Fibroblast of the aortic adventitia (primary cell): ENCODE results near the gene N4BP2L1. TPM values are rescaled to one million over a fixed set of nuclear protein-coding genes. Genes with fewer than 3 reads are reported as not detected.

Source experiments
- DNase-seq: peaks from one replicate; pipeline ENCODE4 v3.0.0-alpha.2; 2010; ENCODE audit warnings: low read depth
- H3K4me3 ChIP-seq: 2 replicates; pipeline ENCODE4 v1.5.1; 2011; ENCODE audit warnings: low read depth, mild to moderate bottlenecking, control low read depth, low read length, moderate library complexity
- total RNA-seq: library from RNA; depleted of rRNA; stranded (reverse); fragments of >200 nt; gene quantifications from 2 replicates; pipeline ENCODE4 v1.2.3, GENCODE V29; 2012; ENCODE audit warnings: low replicate concordance
- TF ChIP-seq, protein P1 (sequence below): IDR thresholded peaks from 2 replicates; pipeline ENCODE4 v1.5.1; 2011; ENCODE audit warnings: mild to moderate bottlenecking, low read length, control low read depth, inconsistent platforms; ENCODE audit not compliant: insufficient read depth

N4BP2L1 gene
- total RNA-seq, 1 donor = 1.9 TPM

DNA sequence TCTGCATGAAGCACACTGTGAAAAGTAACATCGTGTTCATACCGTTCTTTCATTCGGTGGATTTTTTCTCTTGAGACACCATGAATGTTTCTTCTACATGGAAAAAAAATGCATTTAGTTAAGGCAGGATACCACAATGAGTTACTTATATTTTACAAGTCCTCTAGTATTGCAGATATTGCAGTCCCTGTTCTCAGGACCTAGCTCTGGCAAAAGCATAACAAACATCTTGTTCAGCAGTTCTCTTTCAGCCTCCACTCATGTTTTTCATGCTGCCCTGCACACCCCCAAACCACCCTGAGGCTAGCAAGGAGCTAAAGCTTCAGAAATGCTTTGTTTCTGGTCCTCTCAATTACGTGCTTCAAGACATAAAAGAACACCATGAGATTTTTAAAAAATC lies 24.8 kb downstream of the N4BP2L1 start:
- no peak for DNase-seq
- TF ChIP-seq, protein P1, sequence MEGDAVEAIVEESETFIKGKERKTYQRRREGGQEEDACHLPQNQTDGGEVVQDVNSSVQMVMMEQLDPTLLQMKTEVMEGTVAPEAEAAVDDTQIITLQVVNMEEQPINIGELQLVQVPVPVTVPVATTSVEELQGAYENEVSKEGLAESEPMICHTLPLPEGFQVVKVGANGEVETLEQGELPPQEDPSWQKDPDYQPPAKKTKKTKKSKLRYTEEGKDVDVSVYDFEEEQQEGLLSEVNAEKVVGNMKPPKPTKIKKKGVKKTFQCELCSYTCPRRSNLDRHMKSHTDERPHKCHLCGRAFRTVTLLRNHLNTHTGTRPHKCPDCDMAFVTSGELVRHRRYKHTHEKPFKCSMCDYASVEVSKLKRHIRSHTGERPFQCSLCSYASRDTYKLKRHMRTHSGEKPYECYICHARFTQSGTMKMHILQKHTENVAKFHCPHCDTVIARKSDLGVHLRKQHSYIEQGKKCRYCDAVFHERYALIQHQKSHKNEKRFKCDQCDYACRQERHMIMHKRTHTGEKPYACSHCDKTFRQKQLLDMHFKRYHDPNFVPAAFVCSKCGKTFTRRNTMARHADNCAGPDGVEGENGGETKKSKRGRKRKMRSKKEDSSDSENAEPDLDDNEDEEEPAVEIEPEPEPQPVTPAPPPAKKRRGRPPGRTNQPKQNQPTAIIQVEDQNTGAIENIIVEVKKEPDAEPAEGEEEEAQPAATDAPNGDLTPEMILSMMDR = no peak
- no peak overlapping the region for H3K4me3 ChIP-seq

DNA sequence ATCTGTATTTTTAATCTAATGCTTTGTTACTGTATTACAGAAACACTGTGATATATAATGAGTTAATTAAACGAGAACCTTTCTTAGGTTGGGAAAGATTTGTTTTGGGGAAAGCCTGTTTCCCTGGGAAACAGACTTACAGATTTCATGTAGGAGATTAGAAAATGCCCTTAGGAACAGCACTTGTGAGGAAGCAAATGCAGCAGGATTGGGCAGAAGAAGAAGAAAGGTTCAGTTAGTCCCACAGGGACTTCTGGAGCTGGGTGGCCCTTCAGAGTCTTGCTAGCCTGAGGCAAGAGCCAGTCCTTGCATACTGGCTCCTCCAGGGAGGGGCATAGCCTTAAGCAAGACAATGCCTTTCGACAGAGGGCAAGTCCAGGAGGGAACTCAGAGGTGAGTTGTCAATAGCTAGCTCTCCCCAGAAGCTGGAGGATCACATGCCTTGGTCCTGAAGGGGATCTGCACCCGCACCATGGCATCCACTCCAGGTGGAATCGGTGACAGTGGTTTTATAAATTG lies 36.8 kb downstream of the N4BP2L1 start:
- TF ChIP-seq, protein P1 = no peak
- DNase-seq = no peak

DNA sequence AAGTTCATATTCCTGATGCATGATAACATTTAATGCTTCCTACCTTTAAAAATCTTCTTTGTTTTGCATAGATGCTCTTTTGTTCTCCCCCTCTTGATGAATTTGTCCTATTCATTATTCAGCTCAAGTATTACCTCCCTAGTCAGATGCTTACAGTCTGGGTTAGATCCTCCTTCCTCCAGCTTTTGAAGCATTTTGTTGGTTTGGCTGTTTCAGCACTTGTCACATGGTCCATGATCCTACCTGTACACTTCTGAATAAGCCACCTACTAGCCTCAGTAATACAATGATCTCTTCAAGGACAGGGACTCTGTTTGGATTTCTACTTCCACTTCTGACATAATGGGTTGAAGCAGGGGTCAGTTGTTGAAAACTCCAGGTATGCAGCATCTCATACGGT lies 37.4 kb downstream of the N4BP2L1 start:
- DNase-seq = no peak
- H3K4me3 ChIP-seq = no peak overlapping the region
- TF ChIP-seq, protein P1 = no peak

More for the DNA sequence above, 36.8 kb downstream of the N4BP2L1 start:
- no peak overlapping the region for H3K4me3 ChIP-seq

DNA sequence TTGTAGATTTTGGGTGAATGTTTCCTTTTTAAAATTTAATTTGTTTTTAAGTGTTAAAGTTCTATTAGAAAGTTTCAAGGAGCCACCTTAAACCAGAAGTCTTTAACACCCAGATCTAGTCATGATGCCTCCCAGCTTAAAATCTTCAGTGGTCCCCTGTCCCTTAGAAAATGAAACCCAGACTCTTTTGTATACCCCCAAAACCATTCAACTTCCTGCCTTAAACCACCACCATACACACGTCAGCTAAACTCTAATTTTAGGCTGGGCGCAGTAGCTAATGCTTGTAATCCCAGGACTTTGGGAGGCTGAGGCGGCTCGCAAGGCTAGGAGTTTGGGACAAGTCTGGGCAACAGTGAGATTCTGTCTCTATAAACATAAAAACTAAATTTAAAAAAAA lies 37.9 kb downstream of the N4BP2L1 start:
- TF ChIP-seq, protein P1 = no peak
- H3K4me3 ChIP-seq = no peak overlapping the region
- DNase-seq = no peak

DNA sequence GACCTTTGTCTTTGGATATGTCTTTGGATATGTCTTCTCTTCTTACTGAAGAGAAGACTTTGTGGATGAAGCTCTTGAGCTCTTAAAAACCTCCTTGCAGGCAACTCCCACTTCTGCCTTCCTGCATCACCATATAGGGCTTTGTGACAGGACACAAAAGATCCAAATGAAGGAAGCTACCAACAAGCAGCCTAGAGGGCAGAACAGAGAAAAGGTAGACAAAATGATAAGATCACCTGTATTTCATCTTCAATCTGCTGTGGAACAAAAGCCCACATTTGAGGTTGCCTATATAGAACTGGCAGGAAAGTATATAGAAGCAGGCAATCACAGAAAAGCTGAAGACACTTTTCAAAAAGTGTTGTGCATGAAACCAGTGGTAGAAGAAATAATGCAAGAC lies 42.5 kb downstream of the N4BP2L1 start:
- DNase-seq = no peak
- H3K4me3 ChIP-seq = no peak overlapping the region
- TF ChIP-seq, protein P1 = no peak

DNA sequence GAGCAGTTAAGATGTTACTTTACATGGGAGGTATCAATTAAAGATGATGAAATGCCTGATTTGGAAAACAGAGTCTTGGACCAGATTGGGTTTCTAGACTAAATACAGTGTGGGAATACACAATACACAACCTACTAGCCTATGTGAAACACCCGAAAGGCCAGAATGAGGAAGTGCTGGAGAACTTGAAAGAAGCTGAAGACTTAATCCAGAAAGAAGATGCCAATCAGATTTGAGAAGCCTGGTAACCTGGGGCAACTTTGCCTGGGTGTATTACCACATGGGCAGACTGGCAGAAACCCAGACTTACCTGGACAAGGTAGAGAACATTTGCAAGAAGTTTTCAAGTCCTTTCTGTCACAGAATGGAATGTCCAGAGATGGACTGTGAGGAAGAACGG lies 43.2 kb downstream of the N4BP2L1 start:
- TF ChIP-seq, protein P1 = no peak
- DNase-seq = no peak

More for the DNA sequence above, 43.2 kb downstream of the N4BP2L1 start:
- H3K4me3 ChIP-seq = no peak overlapping the region
